ENCODE results near the gene SLC22A2.

Gene SLC22A2

DNA sequence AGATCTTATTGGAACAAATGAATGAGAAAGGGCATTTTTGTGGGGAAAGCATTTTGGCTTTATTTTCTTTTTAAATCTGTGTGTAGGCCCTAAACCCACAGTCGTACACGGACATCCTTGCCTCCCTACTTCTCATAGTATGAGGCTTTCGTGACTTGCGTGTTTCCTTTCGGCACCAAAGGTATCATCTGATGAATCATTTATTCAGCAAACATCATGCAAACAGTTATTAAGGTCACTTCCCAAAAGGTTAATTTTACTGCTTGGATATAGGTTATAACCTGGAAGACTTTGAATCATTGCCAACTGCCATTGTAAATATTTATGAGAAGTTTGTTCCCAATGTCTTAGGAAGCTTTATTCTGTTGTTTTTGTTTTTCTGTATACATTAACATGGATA is 15.1 kb upstream of the SLC22A2 start:
- no peak for DNase-seq (ENCODE audit: low read depth, low spot score)

DNA sequence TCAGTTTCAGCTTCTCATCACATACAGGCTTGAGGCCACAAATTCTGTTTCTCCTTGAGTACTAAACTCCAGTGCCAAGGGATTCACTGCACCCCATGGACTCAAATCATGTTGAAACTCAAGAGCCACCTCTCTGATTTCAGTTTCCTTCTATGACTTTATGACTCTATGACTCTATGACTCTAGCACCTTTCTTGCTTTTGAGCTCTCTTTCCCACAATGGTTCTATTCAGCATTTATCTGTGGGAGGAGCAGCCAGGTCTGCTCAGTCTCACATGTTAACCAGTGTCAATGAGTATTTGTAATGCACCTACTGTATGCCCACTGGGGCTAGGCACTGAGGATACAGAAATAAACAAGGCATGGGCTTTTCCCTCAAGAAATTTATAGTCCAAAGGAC is 14.6 kb upstream of the SLC22A2 start:
- DNase-seq (ENCODE audit: low read depth, low spot score) = no peak

DNA sequence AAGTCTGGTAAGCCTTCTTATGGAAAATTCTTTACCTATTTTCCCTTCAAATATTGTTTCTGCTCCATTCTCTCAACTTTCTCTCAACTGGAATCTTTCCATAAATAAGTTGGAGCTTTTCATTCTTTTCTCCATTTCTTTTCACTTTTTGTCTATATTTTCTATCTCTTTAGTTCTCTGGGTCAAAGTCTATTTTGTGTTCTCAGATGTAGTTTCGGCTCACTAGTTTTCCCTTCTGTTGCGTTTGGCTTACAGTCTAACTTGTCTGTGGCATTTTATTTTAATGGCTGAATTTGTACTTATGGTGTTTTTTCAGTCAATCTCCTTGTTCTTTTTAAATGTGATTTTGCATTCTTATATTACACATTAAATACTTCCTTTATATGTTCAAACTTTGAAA is 14.1 kb upstream of the SLC22A2 start:
- DNase-seq (ENCODE audit: low read depth, low spot score) = no peak

DNA sequence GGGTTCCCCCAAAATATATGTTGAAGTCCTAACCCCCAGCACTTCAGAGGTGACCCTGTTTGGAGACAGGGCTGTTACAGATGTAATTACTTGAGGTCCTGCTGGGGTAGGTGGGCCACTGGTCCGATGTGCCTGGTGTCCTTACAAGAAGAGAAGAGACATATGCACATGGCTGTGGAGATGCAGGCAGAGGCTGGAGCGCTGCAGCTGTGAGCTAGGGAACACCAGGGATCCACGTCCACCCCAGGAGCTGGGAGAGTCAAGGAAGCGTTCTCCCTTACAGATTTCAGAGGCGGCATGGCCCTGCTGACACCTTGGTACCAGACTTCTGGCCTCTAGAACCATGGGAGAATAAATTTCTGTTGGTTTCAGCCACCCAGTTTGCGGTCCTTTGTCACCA is 11.7 kb upstream of the SLC22A2 start:
- no peak for DNase-seq (ENCODE audit: low read depth, low spot score)

DNA sequence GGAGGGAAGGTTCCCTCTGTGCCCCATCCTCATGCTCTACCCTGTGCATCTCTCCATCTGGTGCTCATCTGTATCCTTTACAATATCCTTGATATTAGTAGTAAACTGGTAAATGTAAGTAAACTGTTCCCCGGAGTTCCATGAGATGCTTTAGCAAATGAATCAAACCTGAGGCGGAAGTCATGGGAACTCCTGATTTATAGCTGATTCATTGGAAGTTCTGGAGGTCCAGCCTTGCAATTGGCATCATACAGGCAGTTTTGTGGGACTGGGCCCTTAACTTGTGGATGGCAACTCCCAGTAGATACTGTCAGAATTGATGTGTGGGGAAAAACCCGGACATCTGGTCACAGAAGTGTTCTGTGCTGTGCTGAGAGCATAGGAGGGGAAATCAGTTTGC is 11.2 kb upstream of the SLC22A2 start:
- no peak for DNase-seq (ENCODE audit: low read depth, low spot score)

- DNase-seq (ENCODE audit: low read depth, low spot score) = no peak
Measured at GRCh38 chr6:160269023-160269521, 10.5 kb upstream of the SLC22A2 start.

GRCh38 chr6:160267102-160267501 is 8.5 kb upstream of the SLC22A2 start:
- no peak for DNase-seq (ENCODE audit: low read depth, low spot score)

GRCh38 chr6:160265869-160266476 is 7.4 kb upstream of the SLC22A2 start:
- no peak for DNase-seq (ENCODE audit: low read depth, low spot score)

- DNase-seq (ENCODE audit: low read depth, low spot score) = no peak
Measured at GRCh38 chr6:160264061-160264612, 5.5 kb upstream of the SLC22A2 start.

DNA sequence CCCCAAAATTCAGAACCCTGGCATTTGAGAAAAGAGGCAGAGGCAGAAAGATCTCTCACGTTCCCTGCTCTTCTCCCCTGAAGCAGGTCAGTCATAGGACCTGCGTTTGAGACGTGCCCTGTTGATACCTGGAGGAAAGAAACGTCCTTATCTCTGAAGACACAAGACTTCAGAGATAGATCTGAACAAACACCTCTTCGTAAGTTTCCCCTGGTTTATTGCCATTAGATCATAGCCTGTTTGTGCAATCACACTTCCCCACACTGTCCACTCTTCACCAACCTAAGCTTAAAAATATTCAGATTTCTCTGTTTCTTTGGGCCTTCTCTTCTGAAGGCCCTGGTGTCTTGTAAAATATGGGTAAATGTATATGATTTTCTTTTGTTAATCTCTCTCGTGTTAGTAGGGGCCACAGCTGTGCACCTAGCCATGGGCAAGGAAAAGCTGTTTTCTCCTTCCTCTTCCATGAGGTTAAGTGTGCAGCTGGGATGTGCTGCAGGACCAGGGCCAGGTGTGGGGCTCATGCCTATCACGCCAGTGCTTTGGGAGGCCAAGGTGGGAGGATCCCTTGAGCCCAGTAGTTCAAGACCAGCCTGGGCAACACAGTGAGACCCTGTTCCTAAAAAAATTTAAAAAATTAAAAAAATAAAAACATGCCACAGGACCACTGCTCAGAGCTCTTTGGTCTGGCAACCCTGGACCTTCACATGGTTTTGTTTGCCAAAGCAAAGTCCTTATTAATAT is 4.7 kb upstream of the SLC22A2 start:
- DNase-seq (ENCODE audit: low read depth, low spot score) = no peak

DNA sequence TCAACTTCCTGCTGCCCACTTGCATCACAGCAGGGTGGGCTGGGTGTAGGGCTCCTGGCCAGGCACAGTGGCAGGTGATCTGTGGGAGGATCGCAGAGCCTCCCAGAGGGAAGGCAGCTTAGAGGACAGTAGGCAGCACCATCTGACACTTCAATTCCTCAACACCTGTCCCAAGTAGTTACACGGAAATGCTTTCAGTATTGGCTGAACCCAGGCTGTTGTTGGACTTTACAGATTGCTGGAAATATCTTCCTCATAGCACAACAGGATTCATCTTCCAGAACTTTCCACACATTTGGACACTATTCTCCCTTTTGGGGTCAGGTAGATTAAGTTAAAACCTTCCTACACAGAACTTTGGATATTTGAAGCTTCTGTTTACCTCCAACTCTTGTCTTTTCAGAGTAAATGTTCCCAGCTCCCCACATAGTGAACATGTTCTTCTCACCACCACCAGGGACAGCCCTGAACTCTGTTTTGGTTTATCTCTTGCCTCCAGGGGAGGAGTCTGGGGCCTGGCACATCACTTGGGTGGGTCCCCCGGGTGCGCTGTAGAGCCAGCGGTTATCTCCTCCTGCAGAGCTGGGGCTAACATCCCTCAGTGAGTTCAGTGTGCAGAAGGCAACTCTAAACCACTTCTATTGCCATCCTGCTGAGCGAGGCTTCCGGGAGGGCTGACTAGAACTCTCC is 3.5 kb upstream of the SLC22A2 start:
- DNase-seq (ENCODE audit: low read depth, low spot score) = peak; percentile 18

GRCh38 chr6:160260803-160261450 is 2.3 kb upstream of the SLC22A2 start:
- DNase-seq (ENCODE audit: low read depth, low spot score) = no peak

DNA sequence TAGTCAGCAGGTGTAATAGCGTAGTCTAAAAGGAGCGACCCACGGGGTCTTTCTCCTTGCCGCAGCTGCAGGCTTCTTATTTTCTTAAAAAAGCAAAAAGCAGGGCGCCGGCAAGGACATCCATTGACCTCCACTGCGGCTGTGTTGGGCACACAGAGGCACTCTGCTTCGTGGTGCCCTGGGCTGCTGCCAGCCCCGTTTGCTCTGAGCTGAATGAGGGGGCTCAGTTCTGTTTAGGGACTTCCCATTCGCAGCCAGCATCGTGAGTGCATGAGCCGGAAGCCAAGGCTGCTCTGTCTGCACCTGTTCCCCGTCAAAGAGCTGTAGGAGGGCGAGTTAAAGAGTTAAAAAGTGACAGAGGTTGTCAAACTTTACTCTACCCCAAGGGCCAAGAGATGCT is 1.7 kb upstream of the SLC22A2 start:
- no peak for DNase-seq (ENCODE audit: low read depth, low spot score)

DNA sequence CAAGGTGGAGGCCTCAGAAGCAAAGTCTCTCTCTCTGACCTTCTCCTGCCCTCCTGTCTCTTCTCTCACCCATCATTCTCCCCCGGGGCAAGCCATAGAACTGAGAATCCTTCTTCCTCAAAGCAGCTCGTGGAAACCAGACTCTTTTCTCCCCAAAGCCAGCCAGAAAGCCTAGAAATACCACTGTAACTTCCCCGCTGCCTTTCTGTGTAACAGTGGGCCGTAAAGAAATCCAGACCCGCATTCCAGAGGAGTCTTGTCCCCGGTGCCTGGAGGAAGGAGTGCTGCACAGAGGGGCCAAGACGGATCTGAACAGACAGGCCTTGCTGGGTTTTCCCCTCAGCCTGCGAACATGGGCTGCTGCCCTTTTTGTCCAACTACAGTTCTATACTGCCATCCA is 977 bp upstream of the SLC22A2 start:
- DNase-seq (ENCODE audit: low read depth, low spot score) = no peak

GRCh38 chr6:160259143-160259425 is 463 bp upstream of the SLC22A2 start:
- no peak for DNase-seq (ENCODE audit: low read depth, low spot score)

- no peak for DNase-seq (ENCODE audit: low read depth, low spot score)
Measured at GRCh38 chr6:160256445-160256844, 2.2 kb downstream of the SLC22A2 start.

DNA sequence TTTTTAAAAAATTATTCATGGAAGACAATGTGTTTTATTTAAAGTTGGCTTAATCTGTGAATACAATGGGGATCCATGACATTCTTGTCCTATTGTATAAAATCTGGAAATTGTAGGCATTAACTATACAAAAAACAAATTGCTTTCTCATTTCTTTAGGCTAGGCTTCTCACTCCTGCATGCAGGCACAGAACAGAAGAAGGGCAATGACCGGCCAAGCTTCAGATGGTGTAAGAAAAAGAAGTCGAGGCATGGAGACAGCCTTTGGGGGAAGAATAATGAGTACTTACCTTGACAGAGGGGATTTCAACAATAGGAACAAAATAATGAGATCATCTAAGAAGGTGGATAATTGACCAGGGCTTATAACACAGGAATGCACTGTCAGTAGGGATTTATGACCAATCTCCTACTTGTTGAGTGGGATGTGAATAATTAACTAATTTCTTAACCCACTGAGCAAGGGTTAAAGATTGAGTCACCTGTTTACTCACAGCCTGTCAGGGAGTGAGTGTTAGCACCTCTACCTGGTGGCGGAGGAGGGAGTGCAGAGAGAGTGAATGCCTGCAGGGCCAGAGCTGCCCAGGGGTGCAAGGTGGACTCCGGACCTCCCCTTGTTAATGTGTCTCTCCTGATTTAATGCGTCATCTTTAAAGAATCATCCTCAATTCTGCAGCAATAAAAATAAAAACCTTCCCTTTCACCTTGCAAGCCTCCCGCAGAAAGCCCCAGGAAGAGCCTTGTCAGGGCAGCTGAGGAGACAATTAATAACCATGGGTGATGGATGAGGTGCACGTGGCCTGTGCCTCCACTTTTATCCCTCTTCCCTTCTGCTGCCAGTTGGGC is 3.9 kb downstream of the SLC22A2 start:
- no peak for DNase-seq (ENCODE audit: low read depth, low spot score)

DNA sequence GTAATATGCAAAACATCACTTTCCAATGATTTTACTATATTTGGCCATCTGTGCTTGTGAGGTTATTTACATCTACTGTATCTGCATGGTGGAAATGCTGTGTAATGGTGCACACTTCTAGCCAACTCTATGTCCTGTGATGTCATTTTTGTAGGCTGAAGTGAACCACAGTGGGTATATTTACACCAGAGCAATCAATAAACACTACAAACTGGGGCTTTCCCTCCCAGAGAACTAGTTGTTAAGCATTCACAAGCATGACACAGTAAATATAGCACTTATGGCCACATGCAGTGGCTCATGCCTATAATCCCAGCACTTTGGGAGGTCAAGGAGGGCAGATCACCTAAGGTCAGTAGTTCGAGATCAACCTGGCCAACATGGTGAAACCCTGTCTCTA is 4.9 kb downstream of the SLC22A2 start:
- no peak for DNase-seq (ENCODE audit: low read depth, low spot score)

DNA sequence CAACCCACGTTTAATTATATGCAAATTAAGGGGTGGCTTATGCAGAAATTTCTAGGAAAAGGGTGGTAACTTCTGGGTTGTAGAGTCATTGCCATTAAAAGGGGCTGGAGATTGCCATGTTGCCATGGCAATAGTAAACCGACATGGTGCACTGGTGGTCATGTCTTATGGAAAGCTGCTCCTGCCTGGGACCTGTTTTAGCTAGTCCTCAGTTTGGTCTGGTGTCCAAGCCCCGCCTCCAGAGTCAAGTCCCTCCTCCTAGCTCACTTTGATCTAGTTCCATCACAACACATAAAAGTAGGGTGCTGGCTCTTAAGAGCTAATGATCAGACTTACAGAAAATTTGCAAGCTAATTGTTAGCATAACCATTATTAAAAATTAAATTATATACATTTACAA is 5.3 kb downstream of the SLC22A2 start:
- DNase-seq (ENCODE audit: low read depth, low spot score) = no peak

GRCh38 chr6:160252073-160252813 is 6.4 kb downstream of the SLC22A2 start:
- DNase-seq (ENCODE audit: low read depth, low spot score) = no peak

DNA sequence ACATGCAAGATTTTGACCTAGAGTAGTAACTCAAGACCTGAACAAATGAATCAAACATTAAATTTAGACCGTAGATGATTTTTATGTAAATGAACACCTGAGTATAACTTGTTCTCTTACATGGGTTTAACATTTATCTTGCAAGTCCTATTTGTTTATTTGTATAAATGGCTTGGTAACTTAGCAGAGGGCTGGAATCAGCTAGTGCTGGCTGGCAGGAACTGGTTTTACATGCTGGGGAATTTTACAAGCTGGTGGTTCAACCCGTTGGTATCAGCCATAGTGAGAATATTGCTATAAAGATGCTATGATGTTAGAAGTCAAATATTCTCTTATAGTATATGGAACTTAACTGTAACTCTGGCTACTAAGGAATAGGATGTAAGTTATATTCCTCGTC is 8.9 kb downstream of the SLC22A2 start:
- DNase-seq (ENCODE audit: low read depth, low spot score) = no peak

All from smooth muscle cell of the brain vasculature (primary cell).